ENCODE data around the gene CTBP1.

The CTBP1 gene

GRCh38 chr4:1177274-1178141, 71.4 kb downstream of the CTBP1 start:
- TF ChIP-seq CEBPB (IDR thresholded peaks at IDR 0.05) (no peak), TAF1 (IDR thresholded peaks at IDR 0.05; ENCODE audit: low read depth) (no peak), EGR1 (IDR thresholded peaks at IDR 0.05) (no peak), TEAD4 (IDR thresholded peaks at IDR 0.05) (no peak), REST (IDR thresholded peaks at IDR 0.05; ENCODE audit: low read depth) (no peak), EP300 (IDR thresholded peaks at IDR 0.05; ENCODE audit: borderline replicate concordance) (no peak), MAX (IDR thresholded peaks at IDR 0.05) (no peak), USF1 (IDR thresholded peaks at IDR 0.05) (no peak), CREB1 (IDR thresholded peaks at IDR 0.05; ENCODE audit: low read depth) (no peak), TCF12 (IDR thresholded peaks at IDR 0.05; ENCODE audit: low read depth) (no peak), RAD21 (IDR thresholded peaks at IDR 0.05; ENCODE audit: low read depth) (no peak), ZBTB7A (IDR thresholded peaks at IDR 0.05; ENCODE audit: low read depth) (no peak), FOXM1 (IDR thresholded peaks at IDR 0.05; ENCODE audit: borderline replicate concordance, low read depth) (no peak), YY1 (IDR thresholded peaks at IDR 0.05; ENCODE audit: low read depth) (no peak)

- TF ChIP-seq MAX (IDR thresholded peaks at IDR 0.05): no peak
Observed at GRCh38 chr4:1176398-1177273, 72.3 kb downstream of the CTBP1 start.

- TF ChIP-seq USF1 (IDR thresholded peaks at IDR 0.05) (no peak), RAD21 (IDR thresholded peaks at IDR 0.05; ENCODE audit: low read depth) (no peak), REST (IDR thresholded peaks at IDR 0.05; ENCODE audit: low read depth) (no peak), TEAD4 (IDR thresholded peaks at IDR 0.05) (no peak), TAF1 (IDR thresholded peaks at IDR 0.05; ENCODE audit: low read depth) (no peak), MAX (IDR thresholded peaks at IDR 0.05) (no peak), TCF12 (IDR thresholded peaks at IDR 0.05; ENCODE audit: low read depth) (no peak), FOXM1 (IDR thresholded peaks at IDR 0.05; ENCODE audit: borderline replicate concordance, low read depth) (no peak), CREB1 (IDR thresholded peaks at IDR 0.05; ENCODE audit: low read depth) (no peak), ZBTB7A (IDR thresholded peaks at IDR 0.05; ENCODE audit: low read depth) (no peak)
Observed at GRCh38 chr4:1175635-1176229, 73.2 kb downstream of the CTBP1 start.

- TF ChIP-seq NFIC (IDR thresholded peaks at IDR 0.05): no peak
- TF ChIP-seq TCF12 (IDR thresholded peaks at IDR 0.05; ENCODE audit: low read depth): no peak
- no peak for TF ChIP-seq MAX (IDR thresholded peaks at IDR 0.05)
- TF ChIP-seq TEAD4 (IDR thresholded peaks at IDR 0.05): no peak
- TF ChIP-seq TAF1 (IDR thresholded peaks at IDR 0.05; ENCODE audit: low read depth): no peak
- no peak for TF ChIP-seq REST (IDR thresholded peaks at IDR 0.05; ENCODE audit: low read depth)
- no peak for TF ChIP-seq FOXM1 (IDR thresholded peaks at IDR 0.05; ENCODE audit: borderline replicate concordance, low read depth)
- TF ChIP-seq CREB1 (IDR thresholded peaks at IDR 0.05; ENCODE audit: low read depth): no peak
- no peak for TF ChIP-seq EGR1 (IDR thresholded peaks at IDR 0.05)
Observed at GRCh38 chr4:1174941-1175634, 73.8 kb downstream of the CTBP1 start.
